ENCODE results near the gene AADAC.

- TF ChIP-seq CTCF (IDR thresholded peaks at IDR 0.05; ENCODE audit: poor library complexity): no peak
- TF ChIP-seq EZH2phosphoT487 (IDR thresholded peaks at IDR 0.05; ENCODE audit: low read depth, severe bottlenecking, unreplicated experiment): no peak
Observed at GRCh38 chr3:151841801-151842200, 27.9 kb downstream of the AADAC start.
